Gastroesophageal sphincter (tissue), 4 donors: ENCODE data around the gene HMGN5. TPM values are rescaled to one million over a fixed set of nuclear protein-coding genes. Genes with fewer than 3 reads are reported as not detected.
A peak's percentile ranks its signal among the peaks of the same experiment; 100 is the strongest.

Source experiments
- ATAC-seq: fragments of 150-250 bp; one replicate; pipeline ENCODE4 v1.9.1; 2016; ENCODE audit warnings: mild to moderate bottlenecking, moderate library complexity
- H3K27ac ChIP-seq, 4 donors: fragments of 200-600 bp; sonication (generic) in 3 of 4; 1 replicate in 3 of 4; 2 replicates in 1 of 4; pipeline ENCODE4 v1.5.1; 2016 to 2019
- H3K27me3 ChIP-seq: fragments of 200-600 bp; sonication (generic); one replicate; pipeline ENCODE4 v1.5.1; 2019
- H3K36me3 ChIP-seq, 2 donors: fragments of 200-600 bp; sonication (generic); one replicate each; pipeline ENCODE4 v1.5.1; 2019; ENCODE audit warnings: control low read depth in 1 of 2
- H3K4me1 ChIP-seq, 3 donors: fragments of 200-600 bp; sonication (generic); 1 replicate in 2 of 3; 2 replicates in 1 of 3; pipeline ENCODE4 v1.5.1; 2016 to 2019; ENCODE audit warnings: control low read depth in 2 of 3
- H3K4me3 ChIP-seq, 2 donors: fragments of 200-600 bp; sonication (generic); one replicate each; pipeline ENCODE4 v1.5.1; 2019; ENCODE audit warnings: mild to moderate bottlenecking in 1 of 2, moderate library complexity in 1 of 2
- H3K9me3 ChIP-seq, 3 donors: fragments of 200-600 bp; sonication (generic); one replicate each; pipeline ENCODE4 v1.5.1; 2017 to 2019; ENCODE audit warnings: control low read depth in 2 of 3
- EP300 ChIP-seq: sonication (generic); formaldehyde crosslinking; IDR thresholded peaks from one replicate; pipeline ENCODE4 v1.6.1; 2017; ENCODE audit warnings: antibody characterized with exemption, mild to moderate bottlenecking
- POLR2A ChIP-seq, 2 donors: fragments of 450-650 bp; IDR thresholded peaks; one replicate each; pipeline ENCODE4 v1.6.1; 2017; ENCODE audit warnings: antibody characterized with exemption in 2 of 2, mild to moderate bottlenecking in 2 of 2, moderate library complexity in 1 of 2
- POLR2AphosphoS5 ChIP-seq: sonication (generic); formaldehyde crosslinking; IDR thresholded peaks from one replicate; pipeline ENCODE4 v1.6.1; 2017; ENCODE audit warnings: antibody characterized with exemption
- WGBS, 2 donors: methylation state at CpG; one replicate each; pipeline ENCODE4 v1.1.5; 2018; ENCODE audit warnings: low coverage in 1 of 2; 5-methylcytosine and 5-hydroxymethylcytosine counted together
- total RNA-seq, 4 donors: library from RNA; depleted of rRNA; stranded (reverse); fragments of >200 nt; gene quantifications; one replicate each; pipeline ENCODE4 v1.1.0, GENCODE V29; 2016
- TF ChIP-seq, protein P1 (sequence below), 4 experiments: fragments of 200-600 bp in 2 of 4; fragments of 450-650 bp in 2 of 4; sonication (generic) in 1 of 4; IDR thresholded peaks; one replicate each; pipeline ENCODE4 v1.5.1; 2017 to 2019; ENCODE audit warnings: antibody characterized with exemption in 4 of 4, mild to moderate bottlenecking in 2 of 4, moderate library complexity in 2 of 4

Gene HMGN5
- total RNA-seq, 4 donors from 2014 or later: 4.0 to 14.3 (median 5.8) TPM

DNA sequence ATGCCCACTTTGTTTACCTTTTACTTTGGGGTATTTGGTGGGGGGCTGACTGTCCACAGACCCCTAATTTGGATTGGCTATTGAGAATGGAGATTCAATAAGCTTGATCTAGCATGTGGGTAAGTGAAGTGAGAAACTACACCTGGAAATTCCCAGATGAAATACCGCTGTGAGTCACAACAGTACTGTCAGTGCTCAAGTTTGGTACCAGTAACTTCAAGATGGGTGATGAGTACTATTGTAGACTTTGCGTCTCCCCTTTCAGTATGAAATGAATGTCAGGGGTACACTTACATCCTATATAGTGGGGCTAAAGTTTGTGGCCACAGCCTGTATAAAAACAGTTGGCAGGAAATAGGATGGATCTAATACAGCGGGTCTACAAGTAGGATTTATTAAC, 33.3 kb downstream of the HMGN5 start:
- ATAC-seq: no peak
- no peaks in the 10 kb centered on the region for H3K27me3 ChIP-seq
- H3K36me3 ChIP-seq: no peaks in the 10 kb centered on the region
- no peak overlapping the region for H3K27ac ChIP-seq
- 70 to 100% methylated on average over 1 to 3 of the region's 3 CpGs for WGBS, 2 donors
- no peak for TF ChIP-seq EP300
- TF ChIP-seq, protein P1, sequence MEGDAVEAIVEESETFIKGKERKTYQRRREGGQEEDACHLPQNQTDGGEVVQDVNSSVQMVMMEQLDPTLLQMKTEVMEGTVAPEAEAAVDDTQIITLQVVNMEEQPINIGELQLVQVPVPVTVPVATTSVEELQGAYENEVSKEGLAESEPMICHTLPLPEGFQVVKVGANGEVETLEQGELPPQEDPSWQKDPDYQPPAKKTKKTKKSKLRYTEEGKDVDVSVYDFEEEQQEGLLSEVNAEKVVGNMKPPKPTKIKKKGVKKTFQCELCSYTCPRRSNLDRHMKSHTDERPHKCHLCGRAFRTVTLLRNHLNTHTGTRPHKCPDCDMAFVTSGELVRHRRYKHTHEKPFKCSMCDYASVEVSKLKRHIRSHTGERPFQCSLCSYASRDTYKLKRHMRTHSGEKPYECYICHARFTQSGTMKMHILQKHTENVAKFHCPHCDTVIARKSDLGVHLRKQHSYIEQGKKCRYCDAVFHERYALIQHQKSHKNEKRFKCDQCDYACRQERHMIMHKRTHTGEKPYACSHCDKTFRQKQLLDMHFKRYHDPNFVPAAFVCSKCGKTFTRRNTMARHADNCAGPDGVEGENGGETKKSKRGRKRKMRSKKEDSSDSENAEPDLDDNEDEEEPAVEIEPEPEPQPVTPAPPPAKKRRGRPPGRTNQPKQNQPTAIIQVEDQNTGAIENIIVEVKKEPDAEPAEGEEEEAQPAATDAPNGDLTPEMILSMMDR (IDR thresholded peaks at IDR 0.05): no peak
- TF ChIP-seq POLR2A (IDR thresholded peaks at IDR 0.05): no peak
- TF ChIP-seq POLR2AphosphoS5: no peak
- no peaks in the 10 kb centered on the region for H3K9me3 ChIP-seq
- no peak overlapping the region for H3K4me3 ChIP-seq
- no peaks in the 10 kb centered on the region for H3K4me1 ChIP-seq

DNA sequence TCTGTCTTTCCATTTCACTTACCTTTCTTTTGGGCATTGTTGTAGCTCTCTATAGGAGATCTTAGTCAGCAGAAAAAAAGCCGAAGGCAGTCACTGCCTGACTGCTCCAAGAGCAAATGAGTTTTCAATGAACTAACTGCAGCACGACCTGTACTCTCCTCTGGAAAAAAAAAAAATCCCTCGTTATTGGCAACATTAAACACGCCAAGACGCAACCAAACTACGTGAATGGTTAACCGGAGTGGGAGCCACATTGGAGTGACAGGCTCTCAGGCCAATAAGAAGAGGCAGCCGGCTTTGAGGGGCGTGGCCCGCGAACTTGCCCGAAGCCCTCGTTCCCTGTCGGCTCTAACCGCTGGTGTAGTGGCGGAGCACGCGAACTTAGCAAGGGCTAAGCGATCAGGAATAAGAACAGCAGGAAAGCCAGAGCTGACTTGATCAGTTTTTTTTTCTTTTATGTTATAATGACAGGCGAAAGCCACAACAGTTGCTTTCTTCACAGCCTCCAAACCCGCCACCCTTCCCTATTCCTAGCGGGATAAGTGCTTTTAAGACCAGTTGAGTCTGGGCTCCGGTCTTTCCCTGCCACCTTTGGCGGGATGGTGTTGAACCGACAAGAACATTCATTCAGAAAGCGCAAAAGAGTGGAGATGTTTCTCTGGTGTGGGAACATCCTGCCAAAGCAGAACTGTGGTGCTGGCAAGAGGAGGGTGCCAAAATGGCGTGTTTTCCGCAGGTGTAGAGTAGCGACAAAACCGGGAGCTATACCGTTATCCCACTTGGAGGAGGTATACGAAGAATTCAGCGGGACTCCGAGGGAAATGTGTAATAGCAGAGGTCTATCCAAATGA, 80.0 kb downstream of the HMGN5 start:
- Histone ChIP-seq H3K4me3 (peak overlapping the region; percentile 57 to 91), H3K27ac (peak overlapping the region; percentile 78 to 89 (median 80)), H3K9me3 (no peaks in the 10 kb centered on the region), H3K27me3 (no peaks in the 10 kb centered on the region), H3K4me1 (peaks cover 0 to 7% (median 0%) of the 10 kb centered on the region in 3 donors), H3K36me3 (no peaks in the 10 kb centered on the region)
- 0 to 27% methylated on average over 9 to 23 of the region's 34 CpGs for WGBS, 2 donors
- ATAC-seq: peak; percentile 97
- TF ChIP-seq POLR2AphosphoS5: peak; percentile 50
- TF ChIP-seq EP300: no peak

DNA sequence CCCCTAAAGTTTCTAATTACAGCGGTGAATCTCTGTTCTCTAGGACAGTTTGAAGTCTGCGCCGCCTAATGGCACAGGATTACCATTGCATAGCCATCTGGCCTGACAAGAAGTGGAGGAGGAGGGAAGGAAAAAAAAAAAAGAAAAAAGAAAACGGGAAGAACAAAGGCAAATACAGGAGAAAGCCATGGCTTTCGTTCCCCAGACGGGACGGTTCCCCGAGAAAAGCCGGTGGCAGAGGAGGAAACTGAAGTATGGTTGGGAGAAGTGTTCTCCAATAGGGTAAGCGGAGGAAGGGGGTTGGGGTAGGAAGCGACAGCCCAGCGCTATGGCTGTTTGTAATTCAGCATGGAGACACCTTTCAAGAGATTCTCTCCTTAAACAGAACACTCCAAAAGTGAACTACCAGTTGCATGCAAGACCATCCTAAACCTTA, 80.8 kb downstream of the HMGN5 start:
- no peaks in the 10 kb centered on the region for H3K27me3 ChIP-seq
- TF ChIP-seq EP300 (no peak), POLR2AphosphoS5 (no peak)
- TF ChIP-seq, protein P1 (IDR thresholded peaks at IDR 0.05): peak; percentile 24 to 64 (median 38)
- peaks cover 0 to 7% (median 0%) of the 10 kb centered on the region in 3 donors for H3K4me1 ChIP-seq
- no peaks in the 10 kb centered on the region for H3K36me3 ChIP-seq
- no peaks in the 10 kb centered on the region for H3K9me3 ChIP-seq
- peak overlapping the region; percentile 78 to 89 (median 80) for H3K27ac ChIP-seq
- 0 to 15% methylated on average over 1 to 7 of the region's 12 CpGs for WGBS, 2 donors
- peak overlapping the region; percentile 57 to 91 for H3K4me3 ChIP-seq
- peak; percentile 29 for ATAC-seq

DNA sequence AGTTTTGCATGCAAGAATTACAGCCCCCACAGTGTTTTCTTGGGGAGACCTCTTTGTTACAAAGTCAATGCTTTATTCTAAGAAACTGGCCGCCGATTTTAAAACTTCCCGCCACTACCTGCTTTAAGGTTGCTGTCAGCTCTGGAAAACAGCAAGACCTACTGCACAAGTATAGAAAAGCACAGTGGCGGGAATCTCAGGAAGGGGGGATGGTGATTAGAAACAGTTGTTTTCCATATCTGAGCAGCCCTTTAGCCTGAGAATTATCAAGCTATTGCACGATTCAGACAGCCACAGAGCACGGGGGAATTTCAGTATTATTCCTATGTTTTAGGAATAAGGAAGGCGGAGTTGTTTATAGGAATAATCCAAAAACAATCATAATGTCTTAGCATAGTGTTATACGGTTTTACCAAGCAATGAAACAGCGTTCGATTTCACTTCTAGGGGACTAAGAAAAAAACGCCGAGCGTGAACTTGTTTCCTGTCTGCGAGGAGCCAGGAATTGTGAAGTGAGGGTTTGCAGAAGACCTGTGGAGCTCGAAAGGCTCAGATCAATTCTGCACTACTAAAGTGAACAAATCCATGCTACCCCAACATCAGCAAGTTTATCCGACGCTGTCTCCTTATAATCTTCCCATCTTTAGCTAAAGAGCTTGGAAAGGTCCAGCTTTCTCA, 81.3 kb downstream of the HMGN5 start:
- no peaks in the 10 kb centered on the region for H3K36me3 ChIP-seq
- H3K4me1 ChIP-seq: peaks cover 0 to 7% (median 0%) of the 10 kb centered on the region in 3 donors
- no peaks in the 10 kb centered on the region for H3K9me3 ChIP-seq
- WGBS, 2 donors: 0 to 31% methylated on average over 11 to 12 of the region's 17 CpGs
- ATAC-seq: no peak
- TF ChIP-seq, protein P1 (IDR thresholded peaks at IDR 0.05): no peak
- TF ChIP-seq POLR2AphosphoS5 (no peak), POLR2A (IDR thresholded peaks at IDR 0.05) (no peak), EP300 (no peak)
- H3K4me3 ChIP-seq: peak overlapping the region; percentile 57 to 91
- peak overlapping the region in 2 of 4 donors; percentile 79 to 81 for H3K27ac ChIP-seq
- no peaks in the 10 kb centered on the region for H3K27me3 ChIP-seq

DNA sequence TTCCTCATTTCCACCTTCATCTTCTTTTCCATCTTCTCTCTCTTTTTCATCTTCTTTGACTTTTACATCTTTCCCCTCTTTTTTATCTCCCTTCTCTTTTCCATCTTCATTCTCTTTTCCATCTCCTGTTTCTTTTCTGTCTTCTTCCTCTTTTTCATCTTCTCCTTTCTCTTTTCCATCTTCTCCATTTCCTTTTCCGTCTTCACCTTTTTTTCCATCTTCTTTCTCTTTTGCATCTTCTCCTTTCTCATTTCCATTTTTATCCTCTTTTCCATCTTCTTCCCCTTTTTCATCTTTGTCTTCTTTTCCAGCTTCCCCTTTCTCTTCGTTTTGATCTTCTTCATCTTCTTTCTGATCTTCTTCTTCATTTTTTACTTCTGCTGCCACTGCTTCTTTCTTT, 87.0 kb downstream of the HMGN5 start:
- H3K36me3 ChIP-seq: no peaks in the 10 kb centered on the region
- TF ChIP-seq POLR2A (IDR thresholded peaks at IDR 0.05): no peak
- TF ChIP-seq, protein P1 (IDR thresholded peaks at IDR 0.05): no peak
- TF ChIP-seq POLR2AphosphoS5: no peak
- TF ChIP-seq EP300: no peak
- WGBS, 2 donors: 57 to 83% methylated on average over 2 of the region's 2 CpGs
- no peak overlapping the region for H3K4me3 ChIP-seq
- no peaks in the 10 kb centered on the region for H3K27me3 ChIP-seq
- no peak for ATAC-seq
- no peak overlapping the region for H3K27ac ChIP-seq
- no peaks in the 10 kb centered on the region for H3K9me3 ChIP-seq
- H3K4me1 ChIP-seq: peaks cover 0 to 2% (median 0%) of the 10 kb centered on the region in 3 donors
